Mesenchymal stem cell (in vitro differentiated cells and primary cell): ENCODE results near the gene ACBD5.
A peak's percentile ranks its signal among the peaks of the same experiment; 100 is the strongest.

ENCODE experiments used
- DNase-seq: peaks from one replicate; pipeline ENCODE4 v3.0.0-alpha.2; 2013
- H2AFZ ChIP-seq: one replicate; pipeline ENCODE4 v1.6.1; 2013; ENCODE audit warnings: low read depth, mild to moderate bottlenecking, control low read depth, inconsistent platforms, low read length, moderate library complexity
- H2AK5ac ChIP-seq: 2 replicates; pipeline ENCODE4 v1.6.1; 2013; ENCODE audit warnings: low read length, moderate library complexity, mild to moderate bottlenecking, inconsistent platforms; ENCODE audit not compliant: severe bottlenecking
- H2BK120ac ChIP-seq: one replicate; pipeline ENCODE4 v1.6.1; 2013; ENCODE audit warnings: low read depth, mild to moderate bottlenecking, inconsistent platforms, low read length, moderate library complexity
- H2BK12ac ChIP-seq, 2 experiments: one replicate each; pipeline ENCODE4 v1.6.1; 2013; ENCODE audit warnings: inconsistent platforms in 2 of 2, low read length in 2 of 2, mild to moderate bottlenecking in 2 of 2, moderate library complexity in 2 of 2, control low read depth in 1 of 2
- H2BK15ac ChIP-seq: one replicate; pipeline ENCODE4 v1.6.1; 2013; ENCODE audit warnings: mild to moderate bottlenecking, low read depth, inconsistent platforms; ENCODE audit not compliant: poor library complexity, severe bottlenecking
- H2BK5ac ChIP-seq: 2 replicates; pipeline ENCODE4 v1.6.1; 2013; ENCODE audit warnings: low read depth, mild to moderate bottlenecking, low read length, control low read depth, inconsistent platforms; ENCODE audit not compliant: poor library complexity, severe bottlenecking
- H3K14ac ChIP-seq, 2 experiments: one replicate each; pipeline ENCODE4 v1.6.1; 2013; ENCODE audit warnings: inconsistent platforms in 2 of 2, low read length in 2 of 2, control low read depth in 1 of 2, mild to moderate bottlenecking in 1 of 2, moderate library complexity in 1 of 2
- H3K18ac ChIP-seq, 2 experiments: one replicate each; pipeline ENCODE4 v1.6.1; 2013; ENCODE audit warnings: inconsistent platforms in 2 of 2, low read length in 2 of 2, control low read depth in 1 of 2, low read depth in 1 of 2, mild to moderate bottlenecking in 1 of 2
- H3K23ac ChIP-seq, 2 experiments: one replicate each; pipeline ENCODE4 v1.6.1; 2013; ENCODE audit warnings: inconsistent platforms in 2 of 2, low read length in 2 of 2, mild to moderate bottlenecking in 2 of 2, moderate library complexity in 2 of 2, control low read depth in 1 of 2
- H3K27ac ChIP-seq: 2 replicates; pipeline ENCODE4 v1.5.1; 2013; ENCODE audit warnings: mild to moderate bottlenecking, moderate library complexity, low read length, control low read depth, inconsistent platforms; ENCODE audit not compliant: poor library complexity, severe bottlenecking
- H3K27me3 ChIP-seq, 2 experiments: 2 replicates each; pipeline versions ENCODE4 v1.6.1 to v1.7.0; 2013; ENCODE audit warnings: low read length in 2 of 2, mild to moderate bottlenecking in 2 of 2, moderate library complexity in 2 of 2, control low read depth in 1 of 2, inconsistent platforms in 1 of 2; ENCODE audit not compliant: control insufficient read depth in 1 of 2, insufficient read depth in 1 of 2
- H3K36me3 ChIP-seq, 2 experiments: 2 replicates each; pipeline versions ENCODE4 v1.6.1 to v1.7.0; 2013; ENCODE audit warnings: low read length in 2 of 2, control low read depth in 1 of 2, inconsistent platforms in 1 of 2, low read depth in 1 of 2, mild to moderate bottlenecking in 1 of 2; ENCODE audit not compliant: insufficient read depth in 2 of 2, control insufficient read depth in 1 of 2
- H3K4ac ChIP-seq, 2 experiments: one replicate each; pipeline ENCODE4 v1.6.1; 2013; ENCODE audit warnings: inconsistent platforms in 2 of 2, low read length in 2 of 2, mild to moderate bottlenecking in 2 of 2, moderate library complexity in 2 of 2, control low read depth in 1 of 2, low read depth in 1 of 2
- H3K4me1 ChIP-seq: 2 replicates; pipeline ENCODE4 v1.6.1; 2013; ENCODE audit warnings: low read depth, low read length, control low read depth; ENCODE audit not compliant: control insufficient read depth, insufficient read depth
- H3K4me2 ChIP-seq: 2 replicates; pipeline ENCODE4 v1.6.1; 2013; ENCODE audit warnings: low read length, mild to moderate bottlenecking, inconsistent platforms; ENCODE audit not compliant: poor library complexity, severe bottlenecking
- H3K4me3 ChIP-seq, 2 experiments: 2 replicates each; pipeline versions ENCODE4 v1.5.1 to v1.7.0; 2013; ENCODE audit warnings: low read length in 2 of 2, mild to moderate bottlenecking in 2 of 2, control low read depth in 1 of 2, low read depth in 1 of 2; ENCODE audit not compliant: insufficient read depth in 1 of 2
- H3K79me1 ChIP-seq: replicated peaks from 2 replicates; pipeline ENCODE4 v1.6.1; 2013; ENCODE audit warnings: mild to moderate bottlenecking, control low read depth, low read length, inconsistent platforms; ENCODE audit not compliant: poor library complexity, severe bottlenecking
- H3K9ac ChIP-seq: 2 replicates; pipeline ENCODE4 v1.7.0; 2013; ENCODE audit warnings: mild to moderate bottlenecking, low read length, moderate library complexity
- H3K9me3 ChIP-seq: 2 replicates; pipeline ENCODE4 v1.7.0; 2013; ENCODE audit warnings: mild to moderate bottlenecking, low read length; ENCODE audit not compliant: control insufficient read depth
- H4K8ac ChIP-seq: one replicate; pipeline ENCODE4 v1.6.1; 2013; ENCODE audit warnings: inconsistent platforms, mild to moderate bottlenecking, low read length, moderate library complexity
- H4K91ac ChIP-seq: one replicate; pipeline ENCODE4 v1.6.1; 2013; ENCODE audit warnings: mild to moderate bottlenecking, low read length, inconsistent platforms
- WGBS: methylation state at CpG from one replicate; pipeline ENCODE4 v1.1.7; 2013; ENCODE audit warnings: mixed read lengths; 5-methylcytosine and 5-hydroxymethylcytosine counted together

Gene ACBD5

DNA sequence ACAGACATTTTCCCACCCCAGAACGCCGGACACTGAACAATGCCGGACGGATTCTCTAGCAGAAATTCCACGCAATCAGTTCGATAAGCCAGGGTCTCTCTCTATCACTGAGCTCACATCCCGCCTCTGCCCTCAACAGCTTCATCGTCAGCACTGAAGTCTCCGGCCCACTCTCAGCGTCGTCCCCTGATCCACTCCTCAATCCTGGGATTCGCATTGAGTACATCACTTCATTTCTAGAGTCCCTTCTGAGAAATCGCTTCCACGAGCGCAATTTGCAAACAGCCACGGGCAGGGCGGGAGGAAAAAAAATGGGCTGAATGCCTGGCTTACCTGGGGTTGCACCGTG is 86.8 kb downstream of the ACBD5 start:
- Histone ChIP-seq H2BK15ac (no peak overlapping the region), H3K4me3 (peak overlapping the region; percentile 81 to 91), H3K9ac (peak overlapping the region; percentile 99), H3K4me2 (no peak overlapping the region), H3K4ac (peak overlapping the region; percentile 75 to 80), H2BK120ac (no peak overlapping the region), H3K27ac (peak overlapping the region; percentile 70), H2AFZ (peak overlapping the region; percentile 1), H4K91ac (peak overlapping the region; percentile 5), H3K23ac (no peak overlapping the region), H3K79me1 (peaks cover 6% of the 10 kb centered on the region), H3K4me1 (no peaks in the 10 kb centered on the region), H3K18ac (peak overlapping the region; percentile 71 to 84), H2BK5ac (no peak overlapping the region), H2BK12ac (no peak overlapping the region), H3K14ac (peak overlapping the region in 1 of 2 experiments; percentile 21), H4K8ac (peak overlapping the region; percentile 33), H3K9me3 (no peaks in the 10 kb centered on the region), H2AK5ac (peak overlapping the region; percentile 8), H3K27me3 (no peaks in the 10 kb centered on the region), H3K36me3 (peaks cover 2 to 7% of the 10 kb centered on the region in 2 experiments)
- under 1% methylated on average over 18 of the region's 18 CpGs for WGBS
- DNase-seq = no peak

DNA sequence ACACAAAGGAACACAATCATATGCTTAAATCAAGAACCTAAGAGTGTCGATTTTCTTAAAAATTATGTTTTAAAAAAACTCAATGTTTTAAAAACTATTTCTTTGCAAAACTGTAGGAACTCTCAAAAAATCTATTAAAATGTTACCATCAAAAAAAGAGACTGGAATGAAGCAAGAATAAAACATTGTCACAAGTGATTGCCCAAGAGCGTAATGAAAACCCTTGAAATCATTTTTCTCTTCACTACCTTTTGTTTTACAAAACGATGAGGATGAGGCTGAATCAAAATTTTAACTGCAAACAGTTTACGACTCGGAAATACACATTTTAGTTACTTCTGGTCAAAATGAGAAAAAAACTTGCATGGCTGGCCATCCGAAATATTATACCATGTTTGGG is 87.3 kb downstream of the ACBD5 start:
- H2BK12ac ChIP-seq = no peak overlapping the region
- H3K4ac ChIP-seq = no peak overlapping the region
- H3K36me3 ChIP-seq = peaks cover 2 to 7% of the 10 kb centered on the region in 2 experiments
- H3K27ac ChIP-seq = no peak overlapping the region
- no peak overlapping the region for H2BK15ac ChIP-seq
- peak overlapping the region; percentile 59 for H3K4me2 ChIP-seq
- H2AFZ ChIP-seq = no peak overlapping the region
- H3K9me3 ChIP-seq = no peaks in the 10 kb centered on the region
- DNase-seq = no peak
- peaks cover 3% of the 10 kb centered on the region for H3K79me1 ChIP-seq
- peak overlapping the region; percentile 99 for H3K9ac ChIP-seq
- H3K14ac ChIP-seq = no peak overlapping the region
- H2BK5ac ChIP-seq = no peak overlapping the region
- no peak overlapping the region for H4K8ac ChIP-seq
- no peak overlapping the region for H3K23ac ChIP-seq
- no peaks in the 10 kb centered on the region for H3K4me1 ChIP-seq
- H3K4me3 ChIP-seq = peak overlapping the region in 1 of 2 experiments; percentile 91
- WGBS = 0% methylated on average over 4 of the region's 6 CpGs
- no peak overlapping the region for H3K18ac ChIP-seq
- no peak overlapping the region for H2AK5ac ChIP-seq
- H3K27me3 ChIP-seq = no peaks in the 10 kb centered on the region
- no peak overlapping the region for H2BK120ac ChIP-seq
- no peak overlapping the region for H4K91ac ChIP-seq

DNA sequence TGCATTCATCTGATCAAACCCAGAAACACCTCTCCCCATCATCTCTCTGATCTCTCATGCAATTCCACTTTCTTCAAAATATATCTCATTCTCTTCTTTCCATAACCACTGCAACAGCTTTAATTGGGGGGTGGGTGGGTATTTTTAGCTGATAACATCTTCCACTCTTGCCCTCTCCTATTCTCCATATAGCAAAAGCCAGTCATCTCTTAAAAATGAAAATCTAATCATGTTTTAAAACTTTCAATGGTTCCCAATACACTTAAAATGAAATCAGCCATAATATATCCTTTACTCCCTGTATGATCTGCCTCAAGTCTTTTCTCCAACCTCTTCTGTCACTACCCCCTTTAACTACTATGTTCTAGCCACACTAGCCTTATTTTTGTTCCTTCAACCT is 87.9 kb downstream of the ACBD5 start:
- Histone ChIP-seq H3K14ac (no peak overlapping the region), H2BK5ac (no peak overlapping the region), H3K23ac (no peak overlapping the region), H4K91ac (no peak overlapping the region), H4K8ac (no peak overlapping the region), H3K4me1 (no peaks in the 10 kb centered on the region), H2BK12ac (no peak overlapping the region), H3K9ac (peak overlapping the region; percentile 99), H3K79me1 (no peaks in the 10 kb centered on the region), H3K27ac (no peak overlapping the region), H3K27me3 (no peaks in the 10 kb centered on the region), H3K36me3 (peaks cover 7 to 13% of the 10 kb centered on the region in 2 experiments), H2BK120ac (no peak overlapping the region), H2AK5ac (no peak overlapping the region), H3K4ac (no peak overlapping the region), H3K4me2 (peak overlapping the region; percentile 59), H3K9me3 (no peaks in the 10 kb centered on the region), H2BK15ac (no peak overlapping the region), H3K4me3 (peak overlapping the region in 1 of 2 experiments; percentile 91), H2AFZ (no peak overlapping the region), H3K18ac (no peak overlapping the region)
- DNase-seq = no peak

DNA sequence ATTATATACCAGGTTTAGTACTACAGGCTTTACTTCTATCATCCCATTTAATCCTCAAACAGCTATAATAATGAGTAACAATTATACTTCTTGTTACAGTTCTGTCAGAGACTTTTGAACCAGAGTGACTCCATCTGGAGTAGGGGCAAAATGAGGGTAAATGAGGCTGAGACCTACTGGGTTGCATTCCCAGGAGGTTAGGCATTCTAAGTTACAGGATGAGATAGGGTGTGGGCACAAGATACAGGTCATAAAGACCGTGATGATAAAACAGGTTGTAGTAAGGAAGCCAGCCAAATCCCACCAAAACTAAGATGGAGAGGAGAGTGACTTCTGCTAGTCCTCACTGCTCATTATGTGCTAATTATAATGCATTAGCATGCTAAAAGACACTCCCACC is 90.3 kb downstream of the ACBD5 start:
- H3K4me3 ChIP-seq = no peak overlapping the region
- H2AK5ac ChIP-seq = no peak overlapping the region
- no peak overlapping the region for H2AFZ ChIP-seq
- no peak overlapping the region for H2BK15ac ChIP-seq
- H3K36me3 ChIP-seq = peaks cover 15 to 37% of the 10 kb centered on the region in 2 experiments
- no peak overlapping the region for H2BK12ac ChIP-seq
- no peak overlapping the region for H3K18ac ChIP-seq
- H3K27ac ChIP-seq = no peak overlapping the region
- no peak overlapping the region for H3K9ac ChIP-seq
- H3K9me3 ChIP-seq = no peaks in the 10 kb centered on the region
- no peak overlapping the region for H2BK120ac ChIP-seq
- H3K4ac ChIP-seq = no peak overlapping the region
- H3K4me2 ChIP-seq = no peak overlapping the region
- no peaks in the 10 kb centered on the region for H3K27me3 ChIP-seq
- no peak overlapping the region for H2BK5ac ChIP-seq
- DNase-seq = no peak
- WGBS = 100% methylated on average over 1 of the region's 1 CpG
- H4K91ac ChIP-seq = no peak overlapping the region
- no peak overlapping the region for H3K14ac ChIP-seq
- H4K8ac ChIP-seq = no peak overlapping the region
- H3K4me1 ChIP-seq = no peaks in the 10 kb centered on the region
- peaks cover 4% of the 10 kb centered on the region for H3K79me1 ChIP-seq
- H3K23ac ChIP-seq = no peak overlapping the region
